ENCODE data around the gene PRTN3.

PRTN3 gene

GRCh38 chr19:827314-827709 lies 13.5 kb upstream of the PRTN3 start:
- DNase-seq (ENCODE audit: extremely low read depth, insufficient read length) = no peak
- H3K36me3 ChIP-seq (ENCODE audit: control insufficient read depth, insufficient read depth, low read length) = no peaks in the 10 kb centered on the region
- no peaks in the 10 kb centered on the region for H3K27me3 ChIP-seq (replicated peaks; ENCODE audit: control insufficient read depth, insufficient read depth, low read length)
- TF ChIP-seq CTCF (IDR thresholded peaks at IDR 0.05; ENCODE audit: insufficient read depth, low read length, poor library complexity, severe bottlenecking) = no peak
- no peak overlapping the region for H3K4me3 ChIP-seq (replicated peaks; ENCODE audit: low read depth, low read length)

GRCh38 chr19:827710-828321 lies 13.0 kb upstream of the PRTN3 start, which contains the start of gene AZU1:
Gene AZU1 (plus strand): TSS chr19:827837. CDS start chr19:827847, 10 bp downstream.
- no peak for DNase-seq (ENCODE audit: extremely low read depth, insufficient read length)
- Histone ChIP-seq H3K27me3 (replicated peaks; ENCODE audit: control insufficient read depth, insufficient read depth, low read length) (no peaks in the 10 kb centered on the region), H3K36me3 (ENCODE audit: control insufficient read depth, insufficient read depth, low read length) (no peaks in the 10 kb centered on the region), H3K4me3 (replicated peaks; ENCODE audit: low read depth, low read length) (no peak within 1 kb of the TSS)
- TF ChIP-seq CTCF (IDR thresholded peaks at IDR 0.05; ENCODE audit: insufficient read depth, low read length, poor library complexity, severe bottlenecking) = no peak

- no peak for DNase-seq (ENCODE audit: extremely low read depth, insufficient read length)
- TF ChIP-seq CTCF (IDR thresholded peaks at IDR 0.05; ENCODE audit: insufficient read depth, low read length, poor library complexity, severe bottlenecking) = no peak
- Histone ChIP-seq H3K27me3 (replicated peaks; ENCODE audit: control insufficient read depth, insufficient read depth, low read length) (no peaks in the 10 kb centered on the region), H3K36me3 (ENCODE audit: control insufficient read depth, insufficient read depth, low read length) (no peaks in the 10 kb centered on the region), H3K4me3 (replicated peaks; ENCODE audit: low read depth, low read length) (no peak overlapping the region)
Observed at GRCh38 chr19:829129-829758, 11.6 kb upstream of the PRTN3 start.

GRCh38 chr19:831407-832369 lies 9.1 kb upstream of the PRTN3 start:
- peaks cover 2% of the 10 kb centered on the region; the same call in 1 of the 2 replicates for H3K27me3 ChIP-seq (replicated peaks; ENCODE audit: control insufficient read depth, insufficient read depth, low read length)
- TF ChIP-seq CTCF (IDR thresholded peaks at IDR 0.05; ENCODE audit: insufficient read depth, low read length, poor library complexity, severe bottlenecking) = no peak
- DNase-seq (ENCODE audit: extremely low read depth, insufficient read length) = no peak
- no peak overlapping the region for H3K4me3 ChIP-seq (replicated peaks; ENCODE audit: low read depth, low read length)
- no peaks in the 10 kb centered on the region for H3K36me3 ChIP-seq (ENCODE audit: control insufficient read depth, insufficient read depth, low read length)

- no peak for TF ChIP-seq CTCF (IDR thresholded peaks at IDR 0.05; ENCODE audit: insufficient read depth, low read length, poor library complexity, severe bottlenecking)
Observed at GRCh38 chr19:834216-834615, 6.6 kb upstream of the PRTN3 start.

More at GRCh38 chr19:834216-834615, 6.6 kb upstream of the PRTN3 start:
- Histone ChIP-seq H3K36me3 (ENCODE audit: control insufficient read depth, insufficient read depth, low read length) (no peaks in the 10 kb centered on the region), H3K27me3 (replicated peaks; ENCODE audit: control insufficient read depth, insufficient read depth, low read length) (peaks cover 2% of the 10 kb centered on the region; the same call in 1 of the 2 replicates), H3K4me3 (replicated peaks; ENCODE audit: low read depth, low read length) (no peak overlapping the region)
- no peak for DNase-seq (ENCODE audit: extremely low read depth, insufficient read length)

Measured in GM06990 (cell line).